NCI-H2171 (cell line): ENCODE data around the gene ANXA6.
"Not testable (repeated sequence)": the region's sequence is repeated elsewhere in the genome, so short reads cannot be mapped to it uniquely, and the experiment has no call there.

ENCODE experiments used
- DNase-seq: peaks from one replicate; lab custom pipeline; 2025; lab: John Stamatoyannopoulos, UW

The ANXA6 gene

GRCh38 chr5:151157426-151158286 is at the start of gene ANXA6:
TSS of gene ANXA6 (minus strand) at chr5:151157779. CDS start at chr5:151147901, 9,878 bp downstream.
- DNase-seq = peak; percentile 43

GRCh38 chr5:151205411-151205810 is 47.8 kb upstream of the ANXA6 start:
- DNase-seq = no peak

GRCh38 chr5:151204051-151204450 is 46.5 kb upstream of the ANXA6 start:
- no peak for DNase-seq

GRCh38 chr5:151202381-151203139 is 45.0 kb upstream of the ANXA6 start:
- no peak for DNase-seq

- no peak for DNase-seq
Measured at GRCh38 chr5:151200913-151201595, 43.5 kb upstream of the ANXA6 start.

- DNase-seq = no peak
Measured at GRCh38 chr5:151199581-151200185, 42.1 kb upstream of the ANXA6 start.

GRCh38 chr5:151198861-151199260 is 41.3 kb upstream of the ANXA6 start:
- DNase-seq = no peak

GRCh38 chr5:151197291-151197600 is 39.7 kb upstream of the ANXA6 start:
- DNase-seq = not testable (repeated sequence)

GRCh38 chr5:151196556-151197290 is 39.1 kb upstream of the ANXA6 start:
- no peak for DNase-seq

GRCh38 chr5:151195622-151196021 is 38.0 kb upstream of the ANXA6 start:
- DNase-seq = no peak

- DNase-seq = no peak
Measured at GRCh38 chr5:151192626-151193025, 35.0 kb upstream of the ANXA6 start.

- no peak for DNase-seq
Measured at GRCh38 chr5:151191661-151192060, 34.1 kb upstream of the ANXA6 start.

- DNase-seq = no peak
Measured at GRCh38 chr5:151189151-151189550, 31.6 kb upstream of the ANXA6 start.

- DNase-seq = no peak
Measured at GRCh38 chr5:151186538-151186937, 29.0 kb upstream of the ANXA6 start.

GRCh38 chr5:151186052-151186451 is 28.5 kb upstream of the ANXA6 start:
- no peak for DNase-seq

GRCh38 chr5:151184316-151185042 is 26.9 kb upstream of the ANXA6 start:
- DNase-seq = no peak

- DNase-seq = no peak
Measured at GRCh38 chr5:151183456-151184245, 26.1 kb upstream of the ANXA6 start.

GRCh38 chr5:151182976-151183375 is 25.4 kb upstream of the ANXA6 start:
- no peak for DNase-seq

- DNase-seq = no peak
Measured at GRCh38 chr5:151182524-151182900, 24.9 kb upstream of the ANXA6 start.
